Epidermal melanocyte (primary cell): ENCODE data around the gene ZCCHC10.
"Not testable (repeated sequence)": the region's sequence is repeated elsewhere in the genome, so short reads cannot be mapped to it uniquely, and the experiment has no call there.

Experiments used
- DNase-seq: peaks from one replicate; pipeline ENCODE4 v3.0.0; 2011; ENCODE audit warnings: low spot score; ENCODE audit not compliant: insufficient read length

The ZCCHC10 gene

DNA sequence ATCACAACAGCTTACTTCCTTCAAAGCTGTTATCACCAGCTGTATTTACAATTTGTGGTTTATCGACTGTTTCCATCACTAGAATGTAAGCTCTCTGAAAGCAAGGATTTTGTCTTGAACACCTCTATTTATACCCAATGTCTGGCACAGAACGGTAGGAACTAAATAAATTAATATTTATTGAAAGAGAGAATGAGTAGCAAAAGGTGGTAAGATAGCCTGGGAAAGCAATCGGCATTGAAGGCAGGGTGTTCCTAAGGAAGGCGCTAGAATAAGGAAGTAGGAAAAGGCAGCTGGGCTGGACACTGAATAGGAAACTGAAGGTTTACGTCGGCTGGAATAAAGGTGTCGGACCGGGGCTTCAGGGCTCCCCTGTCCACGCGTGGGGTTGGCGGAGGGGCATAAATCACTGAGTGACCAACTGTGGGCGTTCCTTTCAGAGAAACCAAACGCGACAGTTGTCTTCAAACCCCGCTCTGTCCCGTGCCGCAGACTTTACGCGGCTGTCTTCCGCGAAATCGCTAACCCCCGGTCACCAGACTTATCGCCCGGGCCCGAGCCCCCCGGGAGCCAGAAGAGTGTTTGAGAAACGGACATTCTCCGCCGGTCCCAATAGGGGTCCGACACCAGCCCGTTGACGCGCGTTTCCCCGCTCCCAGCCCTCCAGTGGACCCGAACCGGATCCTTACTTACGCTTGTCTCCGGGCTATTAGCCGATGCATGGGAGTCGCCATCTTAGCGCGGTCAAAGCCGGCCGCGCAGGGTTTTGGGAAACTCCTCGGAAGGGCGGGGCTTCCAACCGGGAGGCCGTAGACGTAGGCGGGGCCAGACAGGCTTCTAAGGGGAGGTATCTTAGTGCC, at the start of gene ZCCHC10:
Gene ZCCHC10 (minus strand): TSS at position 746 of the 860 bp plus-strand sequence. CDS start 12 bp downstream, at position 734.
- peak; percentile 86 for DNase-seq

DNA sequence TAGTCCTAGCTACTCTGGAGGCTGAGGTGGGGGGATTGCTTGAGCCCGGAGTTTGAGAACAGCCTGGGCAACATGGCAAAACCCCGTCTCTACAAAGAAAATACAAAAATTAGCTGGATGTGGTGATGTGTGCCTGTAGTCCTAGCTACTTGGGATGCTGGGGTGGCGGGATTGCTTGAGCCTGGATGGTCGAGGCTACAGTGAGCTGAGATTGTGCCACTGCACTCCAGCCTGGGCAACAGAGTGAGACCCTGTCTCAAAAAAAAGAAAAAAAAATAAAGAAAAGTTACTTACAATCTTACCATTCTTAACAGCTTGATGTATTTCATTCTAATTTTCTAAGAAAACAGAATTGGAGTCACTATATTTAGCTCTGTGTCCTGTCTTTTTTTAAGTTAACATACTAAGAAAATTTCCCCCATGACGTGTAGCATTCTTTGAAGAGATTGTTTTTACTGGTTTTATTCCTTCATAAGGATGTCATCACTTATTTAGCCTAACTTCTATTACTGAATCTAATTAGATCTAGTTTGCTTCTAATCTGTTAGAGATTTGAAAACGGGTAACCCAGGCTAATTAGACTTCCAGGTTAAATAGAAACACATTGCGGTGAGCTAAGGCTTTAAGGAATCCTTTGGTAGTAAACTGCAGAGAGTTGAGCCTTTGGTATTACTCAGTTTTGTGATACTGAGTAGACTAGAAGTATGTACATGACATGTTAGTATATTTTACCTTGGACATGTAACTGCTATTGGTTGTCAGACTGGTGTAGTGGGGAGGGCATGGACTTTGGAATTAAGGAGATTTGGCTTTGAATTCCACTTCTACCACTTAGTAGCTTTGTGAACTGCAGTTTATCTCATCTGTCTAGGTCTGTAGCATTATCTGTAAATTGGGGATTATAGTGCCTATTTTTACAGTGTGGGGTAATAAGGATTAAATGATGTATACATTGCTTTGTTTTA, 49.5 kb upstream of the ZCCHC10 start:
- DNase-seq = no peak

DNA sequence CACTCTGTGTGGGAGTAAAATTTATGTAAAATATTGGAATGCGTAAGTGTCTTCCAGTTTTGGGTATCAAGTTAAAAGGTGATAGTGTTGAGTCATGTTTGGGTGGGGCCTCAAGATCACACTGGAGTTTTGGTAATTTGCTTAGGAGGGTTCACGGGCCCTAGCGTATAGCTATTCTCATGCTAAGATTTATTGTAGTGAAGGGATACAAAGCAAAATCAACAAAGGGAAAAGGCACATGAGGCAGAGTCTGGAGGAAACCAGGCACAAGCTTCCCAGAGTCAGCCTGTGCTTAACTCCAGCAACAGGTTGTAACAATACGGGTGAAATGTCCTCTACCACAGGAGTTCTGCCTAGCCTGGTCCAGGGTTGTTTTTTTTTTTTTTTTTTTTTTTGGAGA, 45.7 kb upstream of the ZCCHC10 start:
- DNase-seq = no peak

DNA sequence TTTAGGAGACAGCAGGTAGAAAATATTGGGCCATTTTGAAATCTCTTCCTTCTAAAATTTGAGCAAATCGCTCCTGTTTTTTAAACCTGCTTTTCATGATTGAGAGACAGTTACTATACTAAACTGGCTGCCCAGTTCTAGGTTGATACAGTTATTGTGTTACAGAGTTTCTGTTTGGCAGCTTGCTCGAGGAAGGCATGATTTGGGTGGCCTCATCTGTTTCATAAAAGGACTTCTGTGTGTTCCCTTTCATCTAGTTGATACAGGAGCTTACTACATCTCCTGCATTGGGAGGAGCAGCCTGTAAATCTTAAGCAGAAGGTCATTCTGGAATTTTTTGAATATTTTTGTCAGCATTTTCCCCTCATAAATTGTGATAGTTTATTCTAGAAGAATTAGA, 39.7 kb upstream of the ZCCHC10 start:
- no peak for DNase-seq

DNA sequence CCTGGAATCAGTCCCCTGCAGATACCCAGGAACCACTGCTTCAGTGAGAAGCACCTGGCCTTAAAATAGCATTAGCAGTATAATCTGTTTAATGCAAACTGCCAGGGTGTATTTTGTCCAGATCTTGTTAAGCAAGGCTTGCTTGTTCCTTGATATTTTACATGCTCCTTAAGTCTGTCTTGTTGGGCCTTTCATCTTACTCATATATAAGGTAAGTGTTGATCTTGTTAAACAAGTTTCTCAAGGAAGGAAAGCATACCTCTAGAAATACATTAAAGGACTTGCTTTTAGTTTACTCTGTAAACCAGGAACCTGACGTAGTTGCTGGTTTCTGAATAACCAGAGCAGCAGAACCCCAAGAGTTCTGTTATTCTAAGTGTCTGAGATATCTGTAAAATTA, 39.1 kb upstream of the ZCCHC10 start:
- no peak for DNase-seq

DNA sequence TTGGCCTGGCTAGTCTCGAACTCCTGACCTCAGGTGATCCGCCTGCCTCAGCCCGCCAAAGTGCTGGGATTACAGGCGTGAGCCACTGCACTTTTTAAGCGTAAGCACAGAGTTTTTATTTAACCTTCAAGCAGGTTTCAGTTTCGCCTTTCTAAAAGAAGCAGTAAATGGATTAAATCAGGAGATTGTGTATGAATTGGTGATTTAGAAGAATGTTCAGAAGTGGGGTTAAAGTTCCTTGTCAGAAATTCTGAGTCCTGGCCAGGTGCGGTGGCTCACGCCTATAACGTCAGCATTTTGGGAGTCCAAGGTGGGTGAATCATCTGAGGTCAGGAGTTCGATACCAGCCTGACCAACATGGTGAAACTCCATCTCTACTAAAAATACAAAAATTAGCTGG, 37.6 kb upstream of the ZCCHC10 start:
- DNase-seq = no peak

DNA sequence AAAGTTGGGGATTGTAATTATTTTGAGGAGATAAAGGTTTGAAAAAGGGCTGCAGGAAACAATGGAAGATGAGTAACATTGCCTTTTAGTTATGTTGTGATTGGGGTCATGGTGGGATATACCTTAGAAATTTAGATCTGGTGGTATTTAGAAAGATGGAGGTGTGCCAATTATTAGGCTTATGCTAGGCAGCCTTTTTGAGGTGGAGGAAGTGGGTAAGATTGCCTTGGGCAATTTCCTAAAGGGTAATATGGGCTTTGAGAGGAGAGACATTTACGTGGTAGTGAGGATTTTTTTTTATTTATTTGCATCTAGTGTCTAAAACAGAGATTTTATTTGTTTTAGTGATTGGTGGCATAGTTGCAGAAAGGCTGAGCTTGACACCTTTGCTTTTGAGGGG, 35.9 kb upstream of the ZCCHC10 start:
- DNase-seq = no peak

DNA sequence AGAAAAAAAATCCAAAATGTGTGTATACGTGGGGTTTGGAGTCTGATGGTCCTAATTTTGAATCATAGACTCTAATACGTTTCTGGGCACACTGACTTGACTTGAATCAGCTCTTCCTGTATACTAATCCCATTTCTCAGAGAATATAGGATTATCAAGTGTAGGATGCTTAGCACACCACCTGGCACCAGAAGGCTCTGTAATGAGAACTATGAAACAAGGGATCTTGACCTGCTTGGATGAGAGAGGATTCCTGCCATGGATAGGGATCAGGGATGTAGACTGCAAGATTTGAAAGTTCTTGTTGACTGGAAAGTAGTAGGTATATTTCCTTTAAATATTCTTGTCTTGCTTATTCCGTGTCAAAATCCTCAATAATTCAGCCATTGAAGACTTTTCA, 33.3 kb upstream of the ZCCHC10 start:
- DNase-seq = no peak

DNA sequence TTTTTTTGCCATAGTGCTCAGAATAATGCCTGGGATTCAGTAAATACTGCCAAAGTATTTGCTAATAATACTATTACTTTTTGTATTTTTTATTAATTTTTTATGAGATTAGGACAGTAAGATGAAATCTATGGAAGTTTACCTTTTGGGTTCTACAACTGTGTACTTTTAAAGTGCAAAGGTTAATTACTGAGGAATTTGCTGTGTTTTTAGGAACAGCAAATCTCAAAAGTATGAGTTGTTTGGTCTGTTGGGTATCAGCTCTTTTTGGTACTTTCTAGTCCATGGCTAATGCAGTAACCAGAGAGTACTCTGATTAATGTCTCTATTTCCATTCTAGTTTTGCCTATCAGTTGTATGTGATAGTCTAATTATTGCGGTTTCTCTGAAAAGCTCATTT, 30.5 kb upstream of the ZCCHC10 start:
- DNase-seq = no peak

DNA sequence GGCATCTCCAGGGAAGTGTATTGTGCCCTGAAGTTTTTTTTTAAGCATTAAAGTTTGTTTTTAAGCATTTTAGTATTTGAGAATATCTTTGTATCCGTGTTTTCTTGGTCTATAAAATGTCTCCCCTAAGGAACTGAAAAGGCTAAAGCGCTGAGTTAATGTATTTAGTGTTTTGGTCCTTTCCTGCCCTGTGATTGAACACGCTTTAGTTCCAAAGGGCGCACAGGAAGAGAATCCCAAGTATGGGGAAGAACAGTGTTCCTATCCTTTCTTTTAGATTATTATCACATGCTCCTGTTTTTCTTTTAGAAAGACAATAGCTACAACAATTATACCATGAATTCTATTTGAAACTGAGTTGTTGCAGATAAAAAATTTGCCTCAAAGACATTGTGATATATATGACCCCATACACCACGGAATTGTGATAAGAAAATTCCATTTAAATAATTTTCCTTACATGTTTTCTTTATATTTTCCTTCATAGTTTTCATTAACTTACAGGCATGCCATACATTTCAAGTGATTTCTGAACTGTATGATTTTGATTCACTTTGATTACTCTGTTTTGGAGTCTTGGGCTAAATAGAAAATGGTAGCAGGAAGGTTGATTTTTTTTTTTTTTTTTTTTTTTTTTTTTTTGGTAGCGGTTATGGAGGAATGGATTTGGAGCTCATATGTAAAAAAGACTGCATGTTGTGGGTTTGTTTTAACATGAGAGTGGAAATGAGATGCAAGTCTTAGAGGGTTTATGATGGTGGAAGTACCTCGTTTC, 28.5 kb upstream of the ZCCHC10 start:
- no peak for DNase-seq

DNA sequence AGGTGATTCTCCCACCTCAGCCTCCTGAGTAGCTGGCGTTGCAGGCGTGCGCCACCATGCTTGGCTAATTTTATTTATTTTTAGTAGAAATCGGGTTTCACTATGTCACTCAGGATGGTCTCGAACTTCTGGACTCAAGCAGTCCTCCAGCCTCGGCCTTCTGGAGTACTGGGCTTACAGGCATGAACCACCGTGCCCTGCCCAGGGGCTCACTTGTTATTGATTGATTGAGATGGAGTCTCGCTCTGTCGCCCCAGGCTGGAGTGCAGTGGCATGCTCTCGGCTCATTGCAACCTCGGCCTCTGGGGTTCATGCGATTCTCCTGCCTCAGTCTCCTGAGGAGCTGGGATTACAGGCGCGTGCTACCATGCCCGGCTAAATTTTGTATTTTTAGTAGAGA, 27.1 kb upstream of the ZCCHC10 start:
- DNase-seq = no peak

DNA sequence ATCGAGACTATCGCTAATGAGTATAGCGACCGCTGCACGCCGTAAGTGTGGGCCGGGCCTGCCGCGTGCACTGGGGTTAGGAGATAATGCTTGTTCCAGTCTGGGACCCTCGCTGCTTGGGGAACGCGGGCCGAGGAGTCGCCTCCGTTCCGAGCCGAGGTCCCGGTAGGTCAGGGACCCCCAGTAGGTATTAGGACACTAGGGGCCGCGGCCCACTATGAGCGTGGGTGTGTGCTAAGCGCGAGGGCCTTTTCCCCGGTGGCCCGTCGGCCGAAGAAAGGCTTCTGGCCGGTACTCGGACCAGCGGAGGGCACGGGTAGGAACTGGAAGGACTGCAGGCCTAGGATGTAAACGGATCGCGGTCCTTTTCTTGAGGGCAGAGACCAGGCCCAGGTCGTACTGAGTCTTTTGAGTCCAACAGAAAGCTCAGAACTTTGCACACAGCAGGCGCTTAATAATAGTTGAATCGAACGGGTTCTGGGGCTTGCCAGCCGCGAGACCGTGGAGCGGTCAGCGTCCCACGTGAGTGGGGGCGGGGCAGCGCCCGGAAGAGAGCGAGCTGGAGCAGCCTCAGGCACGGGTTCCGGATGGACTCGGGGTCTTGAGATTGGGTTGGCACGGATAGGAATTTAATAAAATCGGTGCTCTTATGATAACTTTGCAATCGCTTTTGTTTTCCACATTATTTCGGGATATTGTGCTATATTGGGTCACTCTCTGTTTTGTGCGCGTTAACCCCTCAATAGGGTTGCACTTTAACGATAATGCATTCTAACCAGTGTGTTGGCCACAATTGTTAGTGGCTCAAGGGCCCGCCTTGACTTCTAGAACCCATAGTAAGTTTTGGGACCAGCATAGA, 26.2 kb upstream of the ZCCHC10 start:
- no peak for DNase-seq

DNA sequence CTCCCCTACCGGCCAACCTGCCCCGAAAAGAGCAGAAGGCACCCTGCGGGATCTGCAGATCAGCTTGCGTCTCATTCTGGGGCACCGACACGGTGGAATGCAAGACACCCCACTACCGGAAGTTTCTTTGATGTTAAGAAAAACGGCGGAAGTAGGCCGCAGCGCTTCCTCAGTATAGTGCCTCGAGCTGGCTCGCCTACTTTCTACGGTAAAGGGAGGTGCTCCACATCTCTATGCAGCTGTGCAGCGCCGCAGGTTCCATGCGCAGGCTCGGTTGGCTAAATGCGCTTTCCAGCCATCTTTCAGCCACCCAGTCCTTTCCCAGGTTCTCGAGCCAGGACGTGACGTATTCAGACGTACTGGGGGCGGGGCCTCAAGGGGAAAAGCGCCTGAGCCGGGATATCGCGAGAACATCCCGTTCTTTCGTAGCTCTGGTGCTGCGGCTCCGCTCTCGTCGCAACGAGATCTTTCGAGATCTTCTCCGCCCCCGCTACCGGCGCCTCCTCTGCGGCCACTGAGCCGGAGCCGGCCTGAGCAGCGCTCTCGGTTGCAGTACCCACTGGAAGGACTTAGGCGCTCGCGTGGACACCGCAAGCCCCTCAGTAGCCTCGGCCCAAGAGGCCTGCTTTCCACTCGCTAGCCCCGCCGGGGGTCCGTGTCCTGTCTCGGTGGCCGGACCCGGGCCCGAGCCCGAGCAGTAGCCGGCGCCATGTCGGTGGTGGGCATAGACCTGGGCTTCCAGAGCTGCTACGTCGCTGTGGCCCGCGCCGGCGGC, 25.4 kb upstream of the ZCCHC10 start, which contains the start of gene HSPA4:
Gene HSPA4 (plus strand): TSS at position 472 of the 775 bp plus-strand sequence. CDS start 238 bp downstream, at position 710.
- peak; percentile 93 for DNase-seq

DNA sequence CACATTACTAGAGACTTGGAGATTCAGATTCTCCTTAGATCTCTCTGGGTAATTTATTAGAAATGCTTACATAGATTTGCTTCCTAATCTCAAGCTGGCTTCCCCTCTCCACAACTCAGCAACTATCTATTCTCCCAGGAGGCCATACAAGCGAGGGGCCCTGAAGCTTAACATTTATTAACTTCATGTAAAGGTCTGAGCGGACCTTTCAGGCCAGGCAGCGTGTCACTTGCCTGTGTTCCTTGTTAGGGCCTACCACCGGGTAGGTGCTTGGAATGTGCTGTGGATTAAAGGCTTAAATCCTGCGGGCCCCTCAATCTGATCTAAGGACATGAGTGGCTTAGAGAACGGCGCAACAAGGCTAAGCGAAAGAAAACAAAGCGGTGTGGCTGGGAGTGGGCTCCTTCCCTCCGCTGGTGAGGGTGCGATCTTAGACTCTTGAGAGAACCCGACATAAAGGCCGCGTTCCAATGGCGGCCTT, 24.8 kb upstream of the ZCCHC10 start:
- DNase-seq = no peak

DNA sequence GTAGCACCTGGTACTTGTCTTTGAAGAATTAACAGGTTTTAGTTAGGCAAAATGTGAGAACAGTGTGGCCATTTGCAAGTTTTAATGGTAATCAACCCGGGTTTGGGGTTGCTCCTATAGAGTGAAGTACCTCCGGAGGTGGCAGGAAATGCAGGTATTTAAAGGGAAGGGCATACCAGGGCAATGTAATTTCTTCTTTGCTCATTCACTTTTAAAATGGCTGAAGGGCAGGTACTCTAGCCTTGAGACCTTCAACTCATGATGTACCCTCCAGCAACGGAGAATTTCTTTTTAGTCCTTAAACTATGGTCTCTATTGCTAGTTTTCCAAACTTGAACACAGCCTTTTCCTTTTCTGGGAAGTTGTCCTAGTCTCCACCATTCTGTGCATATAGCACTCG, 24.2 kb upstream of the ZCCHC10 start:
- DNase-seq = no peak

DNA sequence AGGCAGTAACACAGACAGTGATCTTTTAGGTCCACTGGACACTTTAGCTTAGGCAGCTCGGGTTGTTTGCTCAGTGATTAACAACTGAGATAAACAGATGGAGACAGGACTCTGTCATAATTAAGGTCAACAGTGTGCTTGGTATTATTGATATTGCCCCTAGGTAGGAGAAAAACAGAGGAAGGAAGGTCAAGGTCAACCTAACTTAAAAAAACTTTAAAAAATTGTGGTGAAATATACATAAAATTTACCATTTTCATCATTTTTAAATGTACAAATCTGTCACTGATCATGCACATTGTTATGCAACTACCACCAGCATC, 23.3 kb upstream of the ZCCHC10 start:
- DNase-seq = no peak

DNA sequence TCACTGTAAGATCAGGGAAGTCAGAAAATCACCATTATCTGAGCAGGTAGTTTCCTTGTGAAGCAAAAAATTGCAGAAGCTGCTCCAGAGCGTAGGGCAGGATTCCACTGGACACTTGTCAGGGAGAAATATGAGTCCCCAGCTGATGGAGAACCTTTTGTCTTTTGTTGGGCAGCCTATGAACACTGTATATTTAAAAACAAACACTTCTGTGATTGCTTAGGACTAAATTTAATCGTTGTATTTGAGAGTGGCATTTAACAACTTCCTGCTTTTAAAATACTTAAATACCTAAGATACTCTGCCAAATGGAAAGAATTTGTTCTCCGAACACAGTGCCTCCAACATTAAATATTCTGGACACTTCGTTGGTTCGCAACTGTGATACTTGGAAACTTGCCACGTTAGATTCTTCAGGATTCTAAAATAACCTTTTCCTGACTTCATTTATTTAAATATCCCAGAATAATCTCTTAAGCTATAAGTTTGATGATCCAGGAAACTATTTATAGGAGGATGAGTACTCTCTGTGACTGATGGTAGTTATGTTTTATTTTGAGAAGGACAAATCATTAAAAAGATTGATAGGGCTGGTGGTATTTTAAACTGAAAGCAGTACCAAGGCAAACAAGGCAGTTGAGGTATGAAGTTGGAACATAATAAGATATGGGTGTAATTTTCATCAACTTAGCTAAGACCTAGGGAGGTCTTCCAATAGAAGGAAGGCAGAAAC, 22.8 kb upstream of the ZCCHC10 start:
- DNase-seq = no peak

DNA sequence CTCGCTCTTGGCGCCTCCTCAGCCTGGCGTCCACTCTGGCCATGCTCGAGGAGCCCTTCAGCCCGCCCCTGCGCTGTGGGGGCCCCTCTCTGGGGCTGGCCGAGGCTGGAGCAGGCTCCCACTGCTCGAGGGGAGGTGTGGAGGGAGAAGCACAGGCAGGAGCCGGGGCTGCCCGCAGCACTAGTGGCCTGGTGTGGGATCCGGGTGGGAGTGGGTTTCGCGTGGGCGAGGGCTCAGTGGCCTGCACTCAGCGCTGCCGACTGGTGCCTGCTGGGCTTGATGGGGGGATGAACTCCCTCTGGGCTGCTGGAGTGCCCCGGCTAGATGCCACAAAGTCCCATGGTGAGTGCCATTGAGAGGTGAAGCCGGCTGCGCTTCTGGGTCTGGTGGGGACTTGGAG, 21.1 kb upstream of the ZCCHC10 start:
- DNase-seq = no peak

DNA sequence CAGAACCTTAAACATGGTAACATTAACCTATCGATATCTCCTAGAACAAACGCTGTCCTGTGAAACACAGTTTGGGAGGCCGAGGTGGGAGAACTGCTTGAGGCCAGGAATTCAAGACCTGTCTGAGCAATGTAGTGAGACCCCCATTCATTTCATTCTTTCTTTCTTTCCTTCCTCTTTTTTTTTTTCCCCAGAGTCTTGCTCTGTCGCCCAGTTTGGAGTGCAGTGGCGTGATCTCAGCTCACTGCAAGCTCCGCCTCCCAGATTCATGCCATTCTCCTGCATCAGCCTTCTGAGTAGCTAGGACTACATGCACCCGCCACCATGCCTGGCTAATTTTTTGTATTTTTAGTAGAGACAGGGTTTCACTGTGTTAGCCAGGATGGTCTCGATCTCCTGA, 20.2 kb upstream of the ZCCHC10 start:
- DNase-seq = not testable (repeated sequence)
